IMR-90 (cell line): Measurements from ENCODE around the gene HHLA2. TPM values are rescaled to one million over a fixed set of nuclear protein-coding genes. Genes with fewer than 3 reads are reported as not detected.

Experiments
- ATAC-seq: fragments of 200-7000 bp; cut with Tn5 transposase; 2 replicates; pipeline ENCODE4 v1.9.1; 2020; ENCODE audit warnings: low read depth, mild to moderate bottlenecking, moderate library complexity
- BruUV-seq: library from RNA; stranded (reverse); fragments of 400-500 nt; replicated peaks from 2 replicates; lab custom pipeline; 2021; lab: Mats Ljungman, UMichigan
- CTCF ChIA-PET: fragments of 300-600 bp; formaldehyde crosslinking; extraction: SDS; loops from one replicate; lab custom pipeline; 2021; ENCODE audit warnings: antibody characterized with exemption; lab: Yijun Ruan, JAX
- POLR2A ChIA-PET: fragments of 300-600 bp; sonication (Branson Sonifier 250); formaldehyde crosslinking; loops from one replicate; lab custom pipeline; 2022; ENCODE audit warnings: antibody characterized with exemption; ENCODE audit not compliant: unreplicated experiment; lab: Charles Lee
- DNase-seq: peaks from one replicate; pipeline ENCODE4 v3.0.0; 2013
- H2AFZ ChIP-seq: replicated peaks from 2 replicates; pipeline ENCODE3; 2013; ENCODE audit warnings: low read length, mild to moderate bottlenecking; ENCODE audit not compliant: poor library complexity
- H2AK5ac ChIP-seq: 2 replicates; pipeline ENCODE4 v1.6.1; 2013; ENCODE audit warnings: low read depth, low read length, inconsistent platforms
- H2AK9ac ChIP-seq: replicated peaks from 2 replicates; pipeline ENCODE3; 2013; ENCODE audit warnings: mild to moderate bottlenecking, low read depth, low read length, moderate library complexity; ENCODE audit not compliant: poor library complexity
- H2BK120ac ChIP-seq: 2 replicates; pipeline ENCODE4 v1.6.1; 2013; ENCODE audit warnings: low read depth, low read length, inconsistent platforms
- H2BK15ac ChIP-seq: 3 replicates; pipeline ENCODE4 v1.6.1; 2013; ENCODE audit warnings: low read depth, low read length, inconsistent platforms
- H2BK20ac ChIP-seq: 2 replicates; pipeline ENCODE4 v1.6.1; 2013; ENCODE audit warnings: low read depth, mild to moderate bottlenecking, inconsistent platforms, low read length, moderate library complexity
- H2BK5ac ChIP-seq: 2 replicates; pipeline ENCODE4 v1.6.1; 2013; ENCODE audit warnings: mild to moderate bottlenecking, low read depth, low read length, inconsistent platforms; ENCODE audit not compliant: poor library complexity, severe bottlenecking
- H3K14ac ChIP-seq: replicated peaks from 2 replicates; pipeline ENCODE4 v1.6.1; 2013; ENCODE audit warnings: low read depth, low read length, inconsistent platforms
- H3K18ac ChIP-seq: 2 replicates; pipeline ENCODE4 v1.6.1; 2013; ENCODE audit warnings: low read depth, low read length, control low read depth
- H3K23ac ChIP-seq: 2 replicates; pipeline ENCODE4 v1.6.1; 2013; ENCODE audit warnings: low read depth, low read length, inconsistent platforms
- H3K27ac ChIP-seq: 2 replicates; pipeline ENCODE4 v1.5.1; 2013; ENCODE audit warnings: mild to moderate bottlenecking, control low read depth, low read length; ENCODE audit not compliant: insufficient read depth
- H3K27me3 ChIP-seq: 2 replicates; pipeline ENCODE4 v1.6.1; 2013; ENCODE audit warnings: low read length; ENCODE audit not compliant: control insufficient read depth, insufficient read depth
- H3K36me3 ChIP-seq: 2 replicates; pipeline ENCODE4 v1.6.1; 2013; ENCODE audit warnings: low read length, mixed read lengths; ENCODE audit not compliant: control insufficient read depth, insufficient read depth
- H3K4ac ChIP-seq: 2 replicates; pipeline ENCODE4 v1.6.1; 2013; ENCODE audit warnings: low read depth, low read length, inconsistent platforms
- H3K4me1 ChIP-seq: 2 replicates; pipeline ENCODE4 v1.6.1; 2013; ENCODE audit warnings: low read length, mixed read lengths; ENCODE audit not compliant: control insufficient read depth, insufficient read depth
- H3K4me2 ChIP-seq: 2 replicates; pipeline ENCODE4 v1.6.1; 2013; ENCODE audit warnings: low read depth, mild to moderate bottlenecking, control low read depth, low read length, moderate library complexity
- H3K4me3 ChIP-seq: 2 replicates; pipeline ENCODE4 v1.5.1; 2013; ENCODE audit warnings: low read depth, mild to moderate bottlenecking, control low read depth, low read length, moderate library complexity; ENCODE audit not compliant: insufficient read depth
- H3K56ac ChIP-seq: 2 replicates; pipeline ENCODE4 v1.6.1; 2013; ENCODE audit warnings: low read length, inconsistent platforms; ENCODE audit not compliant: insufficient read depth; ENCODE audit errors: extremely low read depth
- H3K79me1 ChIP-seq, 2 experiments: 2 replicates each; pipeline ENCODE4 v1.6.1; 2013; ENCODE audit warnings: low read length in 2 of 2, inconsistent platforms in 1 of 2, low read depth in 1 of 2
- H3K9ac ChIP-seq: 2 replicates; pipeline ENCODE4 v1.6.1; 2013; ENCODE audit warnings: low read depth, low read length, control low read depth
- H3K9me1 ChIP-seq: 2 replicates; pipeline ENCODE4 v1.6.1; 2013; ENCODE audit warnings: low read length, inconsistent platforms; ENCODE audit not compliant: insufficient read depth
- H3K9me3 ChIP-seq: 2 replicates; pipeline ENCODE4 v1.6.1; 2013; ENCODE audit warnings: low read length; ENCODE audit not compliant: control insufficient read depth, insufficient read depth
- H4K20me1 ChIP-seq: 2 replicates; pipeline ENCODE4 v1.6.1; 2013; ENCODE audit warnings: low read length, inconsistent platforms; ENCODE audit not compliant: insufficient read depth
- H4K5ac ChIP-seq: 2 replicates; pipeline ENCODE4 v1.6.1; 2013; ENCODE audit warnings: mild to moderate bottlenecking, low read depth, low read length, control low read depth
- H4K8ac ChIP-seq, 2 experiments: 2 replicates each; pipeline ENCODE4 v1.6.1; 2013; ENCODE audit warnings: low read depth in 2 of 2, low read length in 2 of 2, control low read depth in 1 of 2, inconsistent platforms in 1 of 2
- H4K91ac ChIP-seq: 2 replicates; pipeline ENCODE4 v1.6.1; 2013; ENCODE audit warnings: low read depth, low read length, inconsistent platforms; ENCODE audit not compliant: insufficient read depth
- BHLHE40 ChIP-seq: fragments of 150-350 bp; IDR thresholded peaks from 2 replicates; pipeline ENCODE4 v1.6.1; 2016; ENCODE audit warnings: mild to moderate bottlenecking, low read depth, low read length
- CEBPB ChIP-seq: IDR thresholded peaks from 2 replicates; pipeline ENCODE4 v1.6.1; 2012; ENCODE audit warnings: low read depth, low read length, improper control_type of control experiment
- CHD1 ChIP-seq: IDR thresholded peaks from 2 replicates; pipeline ENCODE4 v1.6.1; 2012; ENCODE audit warnings: low read depth, low read length, improper control_type of control experiment
- CTCF ChIP-seq: conservative IDR thresholded peaks from 2 replicates; pipeline ENCODE4 v1.5.1; 2012; ENCODE audit warnings: mild to moderate bottlenecking, low read depth, low read length, improper control_type of control experiment
- ELK1 ChIP-seq: fragments of 150-350 bp; IDR thresholded peaks from 2 replicates; pipeline ENCODE4 v1.6.1; 2016; ENCODE audit warnings: low read depth, mild to moderate bottlenecking, low read length, moderate library complexity, borderline replicate concordance
- FOS ChIP-seq: fragments of 150-350 bp; IDR thresholded peaks from 2 replicates; pipeline ENCODE4 v1.6.1; 2016; ENCODE audit warnings: low read depth, low read length
- MAFK ChIP-seq: IDR thresholded peaks from 2 replicates; pipeline ENCODE4 v1.6.1; 2012; ENCODE audit warnings: low read depth, low read length, improper control_type of control experiment
- MAZ ChIP-seq: IDR thresholded peaks from 2 replicates; pipeline ENCODE4 v1.6.1; 2012; ENCODE audit warnings: low read depth, mild to moderate bottlenecking, low read length, improper control_type of control experiment, moderate library complexity, borderline replicate concordance
- MXI1 ChIP-seq: IDR thresholded peaks from 2 replicates; pipeline ENCODE4 v1.6.1; 2012; ENCODE audit warnings: low read depth, mild to moderate bottlenecking, low read length, moderate library complexity, borderline replicate concordance
- NFE2L2 ChIP-seq: fragments of 150-350 bp; IDR thresholded peaks from 2 replicates; pipeline ENCODE4 v1.6.1; 2016; ENCODE audit warnings: low read depth, mild to moderate bottlenecking, low read length
- POLR2A ChIP-seq: IDR thresholded peaks from 2 replicates; pipeline ENCODE4 v1.6.1; 2012; ENCODE audit warnings: mild to moderate bottlenecking, low read depth, low read length
- RAD21 ChIP-seq: IDR thresholded peaks from 2 replicates; pipeline ENCODE4 v1.6.1; 2012; ENCODE audit warnings: low read length, improper control_type of control experiment
- RCOR1 ChIP-seq: IDR thresholded peaks from 2 replicates; pipeline ENCODE4 v1.6.1; 2012; ENCODE audit warnings: mild to moderate bottlenecking, low read length, improper control_type of control experiment; ENCODE audit not compliant: insufficient replicate concordance
- RFX5 ChIP-seq: IDR thresholded peaks from 2 replicates; pipeline ENCODE4 v1.8.0; 2012; ENCODE audit warnings: low read depth, mild to moderate bottlenecking, low read length, moderate library complexity
- SMC3 ChIP-seq: fragments of 150-350 bp; IDR thresholded peaks from 2 replicates; pipeline ENCODE4 v1.6.1; 2016; ENCODE audit warnings: low read depth, mild to moderate bottlenecking, antibody characterized with exemption, low read length, moderate library complexity
- dilution Hi-C: fragments of 300-500 bp; cut with HindIII; formaldehyde crosslinking; loops from one replicate; pipeline ENCODE4 v1.14.3; 2018; ENCODE audit warnings: low sequenced_read_pairs; ENCODE audit not compliant: unreplicated experiment
- in situ Hi-C: fragments of 300-500 bp; cut with MboI; formaldehyde crosslinking; loops from 3 replicates; pipeline ENCODE4 v1.14.3; 2019; ENCODE audit warnings: low sequenced_read_pairs, inconsistent platforms, mixed read lengths
- intact Hi-C: fragments of 100-400 bp; cut with micrococcal nuclease; formaldehyde crosslinking; loops from 2 replicates; pipeline ENCODE4 v1.10.0; 2022
- polyA plus RNA-seq, 3 experiments: library from polyadenylated mRNA; depleted of rRNA; stranded (reverse); fragments of >200 nt; gene quantifications; 2 replicates each; pipeline ENCODE4 v1.2.3, GENCODE V29; 2012; ENCODE audit warnings: low replicate concordance in 1 of 3
- total RNA-seq: library from RNA; depleted of rRNA; stranded (reverse); fragments of >200 nt; gene quantifications from 2 replicates; pipeline ENCODE4 v1.2.3, GENCODE V29; 2012
- TF ChIP-seq, protein P1 (sequence below): fragments of 150-350 bp; IDR thresholded peaks from 2 replicates; pipeline ENCODE4 v1.6.1; 2017; ENCODE audit warnings: mild to moderate bottlenecking, antibody characterized with exemption, low read length, low read depth

The HHLA2 gene
- total and polyA plus RNA-seq, 2 of the 4 experiments (the other 2 are of a cell fraction): not detected

- H3K14ac ChIP-seq: no peak overlapping the region
- no peak overlapping the region for H2BK5ac ChIP-seq
- H3K79me1 ChIP-seq: no peaks in the 10 kb centered on the region
- H3K4me2 ChIP-seq: no peak overlapping the region
- no peak overlapping the region for H3K4ac ChIP-seq
- H3K27ac ChIP-seq: no peak overlapping the region
- H3K4me3 ChIP-seq: no peak overlapping the region
- dilution Hi-C loops: no loop called here
- in situ Hi-C loops: no loop called here
- H2BK15ac ChIP-seq: no peak overlapping the region
- no peak overlapping the region for H3K23ac ChIP-seq
- H2AK5ac ChIP-seq: no peak overlapping the region
- no peak for ATAC-seq
- H3K9me1 ChIP-seq: no peaks in the 10 kb centered on the region
- H4K91ac ChIP-seq: no peak overlapping the region
- no peaks in the 10 kb centered on the region for H4K20me1 ChIP-seq
- intact Hi-C loops: no loop called here
- H2BK120ac ChIP-seq: no peak overlapping the region
- H2AFZ ChIP-seq: no peak overlapping the region
- H2AK9ac ChIP-seq: no peak overlapping the region
- no peak for DNase-seq
- no peaks in the 10 kb centered on the region; the same call in 1 of the 2 replicates for H3K27me3 ChIP-seq
- CTCF ChIA-PET: no interaction called here
- TF ChIP-seq RCOR1 (no peak), ELK1 (no peak), MAFK (no peak), MAZ (no peak), FOS (no peak), RFX5 (no peak), CEBPB (no peak), CHD1 (no peak), POLR2A (no peak), SMC3 (no peak), CTCF (no peak), RAD21 (no peak), BHLHE40 (no peak), NFE2L2 (no peak), MXI1 (no peak)
- TF ChIP-seq, protein P1, sequence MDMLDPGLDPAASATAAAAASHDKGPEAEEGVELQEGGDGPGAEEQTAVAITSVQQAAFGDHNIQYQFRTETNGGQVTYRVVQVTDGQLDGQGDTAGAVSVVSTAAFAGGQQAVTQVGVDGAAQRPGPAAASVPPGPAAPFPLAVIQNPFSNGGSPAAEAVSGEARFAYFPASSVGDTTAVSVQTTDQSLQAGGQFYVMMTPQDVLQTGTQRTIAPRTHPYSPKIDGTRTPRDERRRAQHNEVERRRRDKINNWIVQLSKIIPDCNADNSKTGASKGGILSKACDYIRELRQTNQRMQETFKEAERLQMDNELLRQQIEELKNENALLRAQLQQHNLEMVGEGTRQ: no peak
- no peak overlapping the region for H4K8ac ChIP-seq
- H3K56ac ChIP-seq: no peak overlapping the region
- H3K9me3 ChIP-seq: no peaks in the 10 kb centered on the region
- H3K18ac ChIP-seq: no peak overlapping the region
- H3K36me3 ChIP-seq: no peaks in the 10 kb centered on the region
- no peak overlapping the region for H2BK20ac ChIP-seq
- H3K4me1 ChIP-seq: no peaks in the 10 kb centered on the region
- POLR2A ChIA-PET: no interaction called here
- no peak overlapping the region for H3K9ac ChIP-seq
- no peak overlapping the region for H4K5ac ChIP-seq
- BruUV-seq: no TSS peak
These were observed 30.8 kb downstream of the HHLA2 start for GRCh38 chr3:108327168-108327567.
